HG03521 (cell line): Measurements from ENCODE around the gene CD276.

ENCODE experiments used
- ATAC-seq: cut with Tn5 transposase; IDR thresholded peaks from one replicate; pipeline ENCODE4 v1.9.1; 2021; ENCODE audit warnings: mild to moderate bottlenecking, moderate library complexity; ENCODE audit not compliant: unreplicated experiment

CD276 gene

GRCh38 chr15:73746883-73747282 lies 62.7 kb downstream of the CD276 start:
- ATAC-seq: no peak

DNA sequence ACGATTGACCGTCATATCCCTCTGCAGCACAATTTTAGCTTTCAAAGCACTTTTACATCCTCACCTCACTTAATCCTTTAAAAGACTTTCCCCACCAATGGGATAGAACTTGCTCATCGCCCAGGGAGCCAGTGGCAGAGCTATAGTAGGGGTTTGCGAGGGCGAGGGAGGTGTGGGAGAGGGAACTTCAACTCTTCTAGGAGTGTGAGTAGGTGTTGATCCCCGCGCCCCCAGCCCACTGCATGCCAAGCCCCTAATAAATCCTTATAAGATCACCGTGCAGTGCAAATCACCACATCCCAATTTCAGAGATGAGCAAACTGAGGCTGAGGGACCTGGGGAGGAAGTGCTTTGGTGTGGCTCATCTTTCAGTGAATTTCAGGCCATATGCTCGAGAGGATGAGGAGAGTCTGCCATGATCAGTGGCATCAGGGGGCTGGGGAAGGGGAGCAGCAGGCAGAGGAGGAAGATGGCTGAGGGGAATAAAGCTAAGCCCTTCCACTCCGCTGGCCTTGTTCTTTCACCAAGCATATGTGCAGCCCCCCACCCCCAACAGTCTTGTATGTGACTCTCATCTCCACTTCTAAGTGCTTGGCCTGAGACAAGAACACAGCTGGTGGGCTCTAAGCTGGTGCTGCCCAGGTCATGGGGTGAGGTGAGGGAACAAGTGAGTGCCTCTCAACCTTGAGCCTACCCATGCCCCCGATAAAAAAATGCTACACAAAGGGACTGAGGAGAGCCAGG lies 63.8 kb downstream of the CD276 start:
- no peak for ATAC-seq

DNA sequence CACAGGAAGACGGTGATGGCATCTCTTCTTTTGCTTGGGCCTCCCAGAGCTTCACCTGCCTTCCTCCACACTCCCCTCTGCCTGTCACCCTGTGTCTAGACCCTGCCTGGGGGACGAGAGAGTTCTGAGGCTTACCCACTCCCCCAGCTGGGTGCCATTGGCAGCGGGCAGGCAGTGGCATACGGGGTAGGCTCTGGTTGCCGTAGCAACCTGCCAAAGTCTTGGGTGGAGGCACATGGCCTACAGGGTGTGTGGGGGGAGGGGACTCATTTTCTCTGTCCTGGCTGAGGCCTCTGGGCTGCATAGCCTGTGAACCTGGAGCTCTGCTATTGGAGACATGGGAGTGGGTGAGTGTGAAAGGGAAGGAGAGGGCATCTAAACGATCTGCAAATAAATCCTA lies 64.5 kb downstream of the CD276 start:
- ATAC-seq: no peak

GRCh38 chr15:73749533-73749932 lies 65.3 kb downstream of the CD276 start:
- no peak for ATAC-seq

- ATAC-seq: no peak
Measured at GRCh38 chr15:73749971-73750370, 65.8 kb downstream of the CD276 start.

- no peak for ATAC-seq
Measured at GRCh38 chr15:73750438-73750837, 66.3 kb downstream of the CD276 start.

DNA sequence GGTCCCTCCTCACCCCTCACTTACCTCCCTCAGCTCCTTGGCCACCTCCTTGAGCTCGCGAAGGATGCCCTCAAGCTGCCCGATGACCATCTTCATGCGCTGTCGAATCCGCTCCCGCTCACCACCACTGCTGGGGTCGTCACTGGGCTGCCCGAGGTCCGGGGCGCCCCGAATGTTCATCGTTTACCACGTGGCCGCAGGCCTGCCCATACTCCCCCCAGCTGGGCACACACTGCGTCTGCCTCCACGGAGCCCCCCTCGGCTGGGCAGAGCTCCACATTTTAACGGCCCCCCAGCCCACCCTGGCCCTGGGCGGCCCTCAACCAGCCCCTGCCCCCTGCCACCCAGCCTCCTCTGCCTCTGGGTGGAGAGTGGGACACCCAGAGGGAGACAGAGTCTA lies 66.8 kb downstream of the CD276 start:
- ATAC-seq: no peak

- ATAC-seq: no peak
Measured at GRCh38 chr15:73751511-73751898, 67.3 kb downstream of the CD276 start.

- ATAC-seq: no peak
Measured at GRCh38 chr15:73751899-73752805, 68.0 kb downstream of the CD276 start.

GRCh38 chr15:73752806-73753193 lies 68.6 kb downstream of the CD276 start:
- ATAC-seq: no peak

- no peak for ATAC-seq
Measured at GRCh38 chr15:73753250-73754130, 69.3 kb downstream of the CD276 start, which contains the start of gene INSYN1. TSS of gene INSYN1 (minus strand) at chr15:73753351. CDS start at chr15:73751130, 2,221 bp downstream.

DNA sequence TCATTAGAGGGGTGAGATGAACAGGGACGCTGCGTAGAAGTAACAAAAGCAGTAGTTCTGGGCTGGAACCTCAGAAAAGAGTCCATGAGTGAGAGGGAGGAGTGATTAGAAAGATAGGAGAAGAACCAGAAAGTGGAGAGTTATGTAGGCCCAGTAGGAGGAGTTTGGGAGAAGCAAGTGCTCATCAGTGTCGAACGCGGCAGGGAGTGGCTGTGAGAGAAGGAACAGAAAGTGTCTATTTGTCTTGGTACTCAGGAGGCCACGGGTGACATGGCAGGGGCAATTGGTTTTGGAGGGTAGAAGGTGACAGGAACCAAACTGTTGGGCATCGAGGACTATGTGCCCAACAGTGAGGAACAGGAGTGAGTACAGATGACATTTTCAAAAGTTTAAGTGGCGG lies 70.3 kb downstream of the CD276 start:
- no peak for ATAC-seq

DNA sequence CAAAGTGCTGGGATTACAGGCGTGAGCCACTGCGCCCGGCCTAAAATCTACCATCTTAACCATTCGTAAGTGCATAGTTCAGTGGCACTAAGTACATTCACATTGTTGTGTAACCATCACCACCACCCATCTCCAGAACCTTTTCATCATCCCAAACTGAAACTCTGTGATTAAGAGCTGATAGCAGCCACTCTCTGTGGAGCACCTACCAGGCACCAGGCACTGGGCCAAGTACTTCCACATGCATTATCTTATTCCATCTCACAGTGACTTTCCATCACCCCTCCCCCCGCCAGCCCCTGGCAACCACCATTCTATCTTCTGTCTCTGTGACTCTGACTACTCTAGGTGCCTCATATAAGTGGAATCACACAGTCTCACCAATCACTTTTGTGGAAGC lies 71.3 kb downstream of the CD276 start:
- ATAC-seq: no peak

DNA sequence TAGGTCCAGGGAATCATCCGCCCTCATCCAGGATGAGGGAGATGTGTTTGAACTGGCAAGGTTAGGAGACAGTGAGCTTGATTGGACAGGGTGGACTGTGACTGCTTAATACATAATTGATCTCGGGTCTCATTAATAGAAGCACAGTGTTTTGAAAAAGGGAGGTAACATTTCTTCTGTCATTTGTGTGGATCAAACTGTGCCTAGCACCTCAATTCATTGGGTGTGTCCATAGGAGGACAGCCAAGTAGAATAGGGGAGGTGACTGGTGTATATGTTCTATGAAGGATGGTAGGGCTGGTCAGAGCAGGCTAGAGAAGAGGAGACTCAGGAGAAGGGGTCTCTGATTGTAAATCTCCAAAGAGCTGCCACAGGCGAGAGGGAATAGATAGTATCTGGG lies 71.8 kb downstream of the CD276 start:
- ATAC-seq: no peak

- no peak for ATAC-seq
Measured at GRCh38 chr15:73756390-73756789, 72.2 kb downstream of the CD276 start.

DNA sequence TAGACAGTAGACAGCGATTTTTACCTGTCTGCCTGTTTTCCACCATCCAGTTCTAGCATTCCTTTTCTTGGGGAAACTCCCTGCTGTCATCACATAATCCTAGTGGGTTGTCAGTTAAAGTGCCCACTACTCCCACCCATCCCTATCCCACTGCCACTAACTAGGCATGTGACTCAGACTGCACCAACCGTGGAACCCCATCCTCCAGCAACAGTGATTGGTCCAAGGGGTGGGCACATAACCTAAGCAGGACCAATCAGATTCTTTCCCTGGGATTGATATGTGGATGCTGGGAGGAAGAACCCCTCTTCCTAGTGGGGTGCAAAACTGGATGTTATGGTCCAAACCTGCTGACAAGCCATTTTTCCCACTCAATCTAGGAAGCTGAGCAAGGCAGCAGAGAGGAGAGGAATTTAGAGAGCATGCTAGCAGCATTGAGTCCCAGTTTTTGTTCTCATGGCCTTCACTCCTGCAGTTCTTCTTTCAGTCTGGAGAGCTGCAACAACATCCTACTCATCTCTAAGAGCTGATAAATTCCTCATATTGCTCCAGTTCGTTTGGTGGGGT lies 72.8 kb downstream of the CD276 start:
- no peak for ATAC-seq

GRCh38 chr15:73757571-73757970 lies 73.4 kb downstream of the CD276 start:
- no peak for ATAC-seq

- no peak for ATAC-seq
Measured at GRCh38 chr15:73758461-73758860, 74.3 kb downstream of the CD276 start.

- ATAC-seq: no peak
Measured at GRCh38 chr15:73760330-73761329, 76.4 kb downstream of the CD276 start.

GRCh38 chr15:73763931-73764330 lies 79.7 kb downstream of the CD276 start:
- ATAC-seq: no peak
